ENCODE results near the gene CIBAR2.
A peak's percentile ranks its signal among the peaks of the same experiment; 100 is the strongest.

Gene CIBAR2

GRCh38 chr16:85112364-85112763, at the start of gene CIBAR2:
TSS of gene CIBAR2 (minus strand) at chr16:85112472. CDS start at chr16:85112352, 120 bp downstream.
- H3K4me3 Mint-ChIP-seq = no peak within 1 kb of the TSS
- H3K4me1 Mint-ChIP-seq (ENCODE audit: low read depth) = peaks cover 13% of the 10 kb centered on the region
- H3K36me3 Mint-ChIP-seq (ENCODE audit: low read depth) = no peaks in the 10 kb centered on the region
- no peaks in the 10 kb centered on the region for H3K9me3 Mint-ChIP-seq
- no peaks in the 10 kb centered on the region for H3K27me3 Mint-ChIP-seq
- no peak within 1 kb of the TSS for H3K27ac Mint-ChIP-seq

GRCh38 chr16:85159179-85159980, 47.1 kb upstream of the CIBAR2 start:
- Mint-ChIP-seq H3K4me3 (no peak overlapping the region), H3K27me3 (no peaks in the 10 kb centered on the region), H3K9me3 (no peaks in the 10 kb centered on the region), H3K27ac (no peak overlapping the region), H3K36me3 (ENCODE audit: low read depth) (no peaks in the 10 kb centered on the region), H3K4me1 (ENCODE audit: low read depth) (peaks cover 19% of the 10 kb centered on the region)

GRCh38 chr16:85158743-85159178, 46.5 kb upstream of the CIBAR2 start:
- Mint-ChIP-seq H3K4me1 (ENCODE audit: low read depth) (peaks cover 19% of the 10 kb centered on the region), H3K9me3 (no peaks in the 10 kb centered on the region), H3K27me3 (no peaks in the 10 kb centered on the region), H3K27ac (no peak overlapping the region), H3K36me3 (ENCODE audit: low read depth) (no peaks in the 10 kb centered on the region), H3K4me3 (no peak overlapping the region)

DNA sequence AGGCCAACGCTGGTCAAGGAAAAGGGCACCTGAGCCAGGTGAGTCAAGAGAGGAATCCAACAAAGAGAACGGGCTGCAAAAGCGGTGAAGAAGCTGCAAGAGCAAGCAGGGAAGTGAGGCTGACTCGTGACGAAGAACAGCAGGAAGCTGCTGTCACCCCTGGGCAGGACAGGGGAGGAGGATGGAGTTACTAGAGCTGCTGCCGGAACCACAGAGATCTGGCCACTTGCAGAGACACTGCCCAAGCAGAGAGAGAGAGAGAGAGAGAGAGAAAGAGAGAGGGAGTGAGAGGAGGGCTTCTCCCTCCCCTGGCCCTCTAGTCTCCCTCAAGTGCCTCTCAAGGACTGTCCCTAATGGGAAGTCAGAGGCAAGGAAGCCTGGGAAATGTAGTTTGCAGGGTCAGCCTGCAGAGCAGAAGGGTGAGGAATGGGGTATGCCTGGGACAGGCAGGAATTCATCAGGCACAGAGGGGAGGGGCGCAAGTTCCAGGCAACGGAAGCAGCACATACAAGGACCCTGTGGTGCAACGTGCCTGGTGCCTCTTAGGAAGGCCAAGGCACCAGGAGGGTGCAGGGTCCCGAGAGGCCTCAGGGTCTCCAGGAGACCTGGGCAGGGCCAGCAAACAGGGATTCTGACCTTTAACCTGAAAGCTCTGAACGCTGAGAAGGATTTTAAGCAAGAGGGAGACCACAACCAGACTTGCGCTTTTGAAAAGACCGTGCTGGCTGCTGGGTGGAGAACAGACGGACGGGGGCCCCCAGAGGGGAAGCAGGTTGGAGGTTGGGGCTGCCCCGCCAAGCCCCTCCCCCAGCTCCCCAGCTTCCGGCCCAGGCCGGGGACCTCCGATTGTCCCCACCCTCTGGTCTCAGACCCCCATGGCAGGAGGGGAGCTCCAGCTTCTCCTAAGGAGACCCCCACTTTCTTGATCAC, 45.8 kb upstream of the CIBAR2 start:
- Mint-ChIP-seq H3K9me3 (no peaks in the 10 kb centered on the region), H3K4me1 (ENCODE audit: low read depth) (peaks cover 19% of the 10 kb centered on the region)

GRCh38 chr16:85157372-85157771, 45.1 kb upstream of the CIBAR2 start:
- peaks cover 19% of the 10 kb centered on the region for H3K4me1 Mint-ChIP-seq (ENCODE audit: low read depth)
- no peaks in the 10 kb centered on the region for H3K9me3 Mint-ChIP-seq
- no peaks in the 10 kb centered on the region for H3K27me3 Mint-ChIP-seq
- peak overlapping the region; percentile 72 for H3K4me3 Mint-ChIP-seq
- peak overlapping the region; percentile 87 for H3K27ac Mint-ChIP-seq
- no peaks in the 10 kb centered on the region for H3K36me3 Mint-ChIP-seq (ENCODE audit: low read depth)

More for the DNA sequence above, 45.8 kb upstream of the CIBAR2 start:
- peak overlapping the region; percentile 87 for H3K27ac Mint-ChIP-seq
- H3K36me3 Mint-ChIP-seq (ENCODE audit: low read depth) = no peaks in the 10 kb centered on the region
- H3K4me3 Mint-ChIP-seq = peak overlapping the region; percentile 72
- H3K27me3 Mint-ChIP-seq = no peaks in the 10 kb centered on the region

DNA sequence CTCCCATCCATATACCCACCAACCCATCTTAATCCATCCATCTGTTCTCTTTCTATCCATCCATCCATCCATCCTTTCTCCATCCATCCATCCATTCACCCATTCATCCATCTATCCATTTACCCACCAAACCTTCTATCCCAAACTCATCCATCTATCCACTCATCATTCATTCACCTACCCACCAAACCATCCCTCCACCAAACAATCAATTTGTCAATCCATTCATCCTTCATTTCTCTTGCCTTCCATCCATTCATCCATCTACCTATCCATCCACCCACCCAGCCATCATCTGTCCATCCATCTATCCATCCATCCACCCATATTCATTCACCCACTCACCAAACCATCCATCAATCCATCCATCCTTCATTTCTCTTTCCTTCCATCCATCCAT, 44.6 kb upstream of the CIBAR2 start:
- H3K4me1 Mint-ChIP-seq (ENCODE audit: low read depth) = peaks cover 19% of the 10 kb centered on the region
- H3K36me3 Mint-ChIP-seq (ENCODE audit: low read depth) = no peaks in the 10 kb centered on the region
- no peaks in the 10 kb centered on the region for H3K27me3 Mint-ChIP-seq
- H3K27ac Mint-ChIP-seq = peak overlapping the region; percentile 0
- no peak overlapping the region for H3K4me3 Mint-ChIP-seq
- no peaks in the 10 kb centered on the region for H3K9me3 Mint-ChIP-seq

DNA sequence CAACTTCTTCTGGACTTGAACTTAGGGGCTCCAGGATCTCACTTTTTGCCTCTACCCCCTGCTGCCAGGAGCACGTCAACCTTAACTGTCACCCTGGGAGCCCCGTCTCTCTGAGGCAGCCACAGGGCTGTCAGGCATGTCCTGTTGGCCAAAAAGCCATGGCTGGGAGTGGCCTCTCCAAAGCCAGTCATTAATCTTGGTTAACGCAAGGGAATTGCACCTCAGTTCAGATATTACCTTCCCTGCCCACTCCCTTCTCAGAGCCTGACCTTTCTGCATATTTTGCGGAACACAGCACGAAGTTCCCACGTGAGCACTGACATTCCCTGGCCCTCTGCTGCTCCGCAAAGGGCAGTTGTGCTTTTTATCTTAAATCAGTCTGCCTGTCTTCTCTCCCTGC, 44.2 kb upstream of the CIBAR2 start:
- Mint-ChIP-seq H3K27me3 (no peaks in the 10 kb centered on the region), H3K36me3 (ENCODE audit: low read depth) (no peaks in the 10 kb centered on the region), H3K9me3 (no peaks in the 10 kb centered on the region), H3K27ac (no peak overlapping the region), H3K4me1 (ENCODE audit: low read depth) (peaks cover 19% of the 10 kb centered on the region), H3K4me3 (no peak overlapping the region)

- Mint-ChIP-seq H3K27ac (no peak overlapping the region), H3K4me3 (no peak overlapping the region), H3K36me3 (ENCODE audit: low read depth) (no peaks in the 10 kb centered on the region), H3K4me1 (ENCODE audit: low read depth) (peaks cover 16% of the 10 kb centered on the region), H3K27me3 (no peaks in the 10 kb centered on the region), H3K9me3 (no peaks in the 10 kb centered on the region)
Observed at GRCh38 chr16:85153656-85154091, 41.4 kb upstream of the CIBAR2 start.

- Mint-ChIP-seq H3K27ac (no peak overlapping the region), H3K36me3 (ENCODE audit: low read depth) (no peaks in the 10 kb centered on the region), H3K9me3 (no peaks in the 10 kb centered on the region), H3K4me3 (no peak overlapping the region), H3K4me1 (ENCODE audit: low read depth) (peaks cover 12% of the 10 kb centered on the region), H3K27me3 (no peaks in the 10 kb centered on the region)
Observed at GRCh38 chr16:85153046-85153445, 40.8 kb upstream of the CIBAR2 start.

DNA sequence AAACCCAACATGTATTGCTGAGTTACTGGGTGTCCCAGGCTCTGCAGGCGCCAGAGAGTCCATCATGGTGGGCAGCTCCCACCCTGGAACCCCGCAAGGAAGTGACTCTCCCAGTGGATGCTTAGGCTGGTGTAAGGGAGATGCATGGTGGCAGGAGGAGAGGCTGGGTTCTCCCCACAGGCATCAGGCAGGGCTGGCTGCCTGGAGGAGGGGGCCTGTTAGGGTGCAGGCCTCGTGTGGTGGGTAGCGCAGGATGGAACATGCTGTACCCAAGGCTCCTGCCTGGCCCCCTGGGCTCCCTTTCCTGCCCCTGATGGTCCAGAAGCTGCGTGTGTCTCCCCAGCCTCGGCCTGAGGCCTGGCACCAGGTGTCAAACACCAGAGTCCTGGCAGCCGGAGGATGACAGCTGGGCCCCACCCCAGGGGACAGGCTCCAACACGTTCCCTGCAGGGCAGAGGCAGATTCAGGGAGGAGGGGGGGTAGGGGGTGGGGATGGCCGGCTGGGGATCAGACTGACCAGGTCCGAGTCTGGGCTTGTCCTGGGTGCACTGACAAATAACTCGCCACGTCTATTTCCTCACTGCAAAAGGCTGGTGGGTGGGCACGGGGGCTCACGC, 40.2 kb upstream of the CIBAR2 start:
- Mint-ChIP-seq H3K4me3 (no peak overlapping the region), H3K9me3 (no peaks in the 10 kb centered on the region), H3K36me3 (ENCODE audit: low read depth) (no peaks in the 10 kb centered on the region), H3K4me1 (ENCODE audit: low read depth) (peaks cover 7% of the 10 kb centered on the region), H3K27ac (no peak overlapping the region), H3K27me3 (no peaks in the 10 kb centered on the region)

DNA sequence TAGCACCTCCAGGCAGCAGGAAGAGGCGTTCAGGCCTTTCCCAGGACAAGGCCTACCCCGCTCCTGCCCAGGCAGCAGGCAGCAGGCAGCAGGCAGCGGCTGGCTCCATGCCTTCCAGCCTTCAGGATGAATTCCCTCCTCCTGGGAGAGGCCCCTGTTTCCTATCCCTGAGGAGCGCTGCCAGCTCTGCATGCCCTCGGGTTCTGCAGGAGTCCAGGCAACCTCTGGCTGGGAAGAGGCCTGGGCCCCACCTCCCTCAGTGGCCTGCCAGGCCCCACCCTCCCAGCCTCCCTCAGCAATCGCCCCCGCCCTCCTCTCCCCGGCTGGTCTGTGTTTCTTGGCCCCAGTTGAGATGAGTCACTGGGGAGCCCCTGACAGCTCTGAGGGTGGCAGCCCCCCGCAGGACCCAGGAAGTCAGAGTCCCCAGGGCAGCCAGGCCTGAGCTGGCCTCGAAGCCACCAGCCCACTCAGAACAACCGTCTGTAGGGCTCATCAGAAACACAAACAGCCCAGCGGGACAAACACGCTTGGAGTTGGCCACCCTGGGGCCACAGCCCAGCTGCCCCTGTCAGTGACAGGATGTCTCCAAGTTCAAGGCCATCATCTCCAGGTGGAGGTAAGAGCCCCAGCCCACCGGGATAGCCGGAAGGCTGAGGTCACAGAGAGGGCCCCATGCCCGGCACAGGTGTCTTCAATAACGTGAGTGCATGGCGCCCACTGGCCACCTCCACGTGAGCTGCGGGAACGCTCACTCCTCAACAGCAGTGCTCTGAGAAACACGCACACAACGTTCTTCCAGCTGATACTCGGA, 39.5 kb upstream of the CIBAR2 start:
- no peaks in the 10 kb centered on the region for H3K9me3 Mint-ChIP-seq
- no peaks in the 10 kb centered on the region for H3K36me3 Mint-ChIP-seq (ENCODE audit: low read depth)
- no peak overlapping the region for H3K27ac Mint-ChIP-seq
- no peak overlapping the region for H3K4me3 Mint-ChIP-seq
- no peaks in the 10 kb centered on the region for H3K27me3 Mint-ChIP-seq
- peaks cover under 1% of the 10 kb centered on the region for H3K4me1 Mint-ChIP-seq (ENCODE audit: low read depth)

- H3K4me3 Mint-ChIP-seq = no peak overlapping the region
- H3K9me3 Mint-ChIP-seq = no peaks in the 10 kb centered on the region
- no peak overlapping the region for H3K27ac Mint-ChIP-seq
- H3K36me3 Mint-ChIP-seq (ENCODE audit: low read depth) = no peaks in the 10 kb centered on the region
- H3K4me1 Mint-ChIP-seq (ENCODE audit: low read depth) = no peaks in the 10 kb centered on the region
- no peaks in the 10 kb centered on the region for H3K27me3 Mint-ChIP-seq
Observed at GRCh38 chr16:85151079-85151602, 38.9 kb upstream of the CIBAR2 start.

GRCh38 chr16:85150331-85150940, 38.2 kb upstream of the CIBAR2 start:
- Mint-ChIP-seq H3K27ac (no peak overlapping the region), H3K4me1 (ENCODE audit: low read depth) (no peaks in the 10 kb centered on the region)

DNA sequence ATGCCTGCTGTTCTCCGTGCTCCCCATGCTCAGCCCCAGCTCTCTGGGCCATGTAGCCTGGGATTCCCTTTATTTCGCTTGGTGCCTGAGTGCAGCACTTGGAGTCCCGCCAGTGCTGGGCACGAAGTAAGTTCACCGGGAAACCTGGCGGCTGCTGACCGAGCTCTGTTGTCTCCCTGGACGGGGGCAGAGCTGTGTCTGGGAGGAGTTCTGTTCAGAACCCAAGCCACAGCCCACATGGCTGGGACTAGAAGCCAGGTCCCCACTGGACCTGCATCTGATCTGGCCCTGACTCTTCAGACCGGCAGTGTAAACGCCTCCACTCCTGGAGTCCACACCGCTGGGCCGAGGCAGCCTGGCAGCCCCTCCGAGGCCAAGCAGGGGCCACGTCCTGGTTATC, 37.5 kb upstream of the CIBAR2 start:
- Mint-ChIP-seq H3K4me3 (no peak overlapping the region), H3K27me3 (no peaks in the 10 kb centered on the region), H3K4me1 (ENCODE audit: low read depth) (no peaks in the 10 kb centered on the region), H3K36me3 (ENCODE audit: low read depth) (no peaks in the 10 kb centered on the region), H3K9me3 (no peaks in the 10 kb centered on the region), H3K27ac (no peak overlapping the region)

More at GRCh38 chr16:85150331-85150940, 38.2 kb upstream of the CIBAR2 start:
- Mint-ChIP-seq H3K27me3 (no peaks in the 10 kb centered on the region), H3K36me3 (ENCODE audit: low read depth) (no peaks in the 10 kb centered on the region), H3K4me3 (no peak overlapping the region), H3K9me3 (no peaks in the 10 kb centered on the region)

All from stimulated activated naive CD8-positive, alpha-beta T cell treated with anti-CD3 and anti-CD28 coated beads, Interleukin-15, Interleukin-2, amounts not matched to agents 100 ng/mL and 50 ng/mL, for 24 hours (primary cell).